ENCODE data around the gene LRRC2.
"Not testable (repeated sequence)": the region's sequence is repeated elsewhere in the genome, so short reads cannot be mapped to it uniquely, and the experiment has no call there.

DNA sequence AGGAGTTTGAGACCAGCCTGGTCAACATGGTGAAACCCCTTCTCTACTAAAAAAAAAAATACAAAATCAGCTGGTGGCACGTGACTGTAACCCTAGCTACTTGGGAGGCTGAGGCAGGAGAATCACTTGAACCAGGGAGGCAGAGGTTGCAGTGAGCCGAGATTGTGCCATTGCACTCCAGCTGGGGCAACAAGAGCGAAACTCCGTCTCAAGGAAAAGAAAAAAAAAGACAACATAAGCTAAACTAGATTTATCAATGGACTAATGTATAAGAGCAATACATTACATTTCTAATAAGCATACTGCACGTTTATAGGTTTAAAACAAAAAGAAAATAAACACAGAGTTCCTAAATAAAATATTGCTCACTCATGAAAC lies 27.7 kb downstream of the LRRC2 start:
- TF ChIP-seq POLR2A, EP300 (IDR thresholded peaks at IDR 0.05): not testable (repeated sequence)
- TF ChIP-seq, protein P1, sequence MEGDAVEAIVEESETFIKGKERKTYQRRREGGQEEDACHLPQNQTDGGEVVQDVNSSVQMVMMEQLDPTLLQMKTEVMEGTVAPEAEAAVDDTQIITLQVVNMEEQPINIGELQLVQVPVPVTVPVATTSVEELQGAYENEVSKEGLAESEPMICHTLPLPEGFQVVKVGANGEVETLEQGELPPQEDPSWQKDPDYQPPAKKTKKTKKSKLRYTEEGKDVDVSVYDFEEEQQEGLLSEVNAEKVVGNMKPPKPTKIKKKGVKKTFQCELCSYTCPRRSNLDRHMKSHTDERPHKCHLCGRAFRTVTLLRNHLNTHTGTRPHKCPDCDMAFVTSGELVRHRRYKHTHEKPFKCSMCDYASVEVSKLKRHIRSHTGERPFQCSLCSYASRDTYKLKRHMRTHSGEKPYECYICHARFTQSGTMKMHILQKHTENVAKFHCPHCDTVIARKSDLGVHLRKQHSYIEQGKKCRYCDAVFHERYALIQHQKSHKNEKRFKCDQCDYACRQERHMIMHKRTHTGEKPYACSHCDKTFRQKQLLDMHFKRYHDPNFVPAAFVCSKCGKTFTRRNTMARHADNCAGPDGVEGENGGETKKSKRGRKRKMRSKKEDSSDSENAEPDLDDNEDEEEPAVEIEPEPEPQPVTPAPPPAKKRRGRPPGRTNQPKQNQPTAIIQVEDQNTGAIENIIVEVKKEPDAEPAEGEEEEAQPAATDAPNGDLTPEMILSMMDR (IDR thresholded peaks at IDR 0.05), result not testable (repeated sequence)
